Measurements from ENCODE around the gene C3orf62. TPM values are rescaled to one million over a fixed set of nuclear protein-coding genes. Genes with fewer than 3 reads are reported as not detected.

Gene C3orf62
- total RNA-seq, 1 experiment from 2014 or later = 5.9 TPM

DNA sequence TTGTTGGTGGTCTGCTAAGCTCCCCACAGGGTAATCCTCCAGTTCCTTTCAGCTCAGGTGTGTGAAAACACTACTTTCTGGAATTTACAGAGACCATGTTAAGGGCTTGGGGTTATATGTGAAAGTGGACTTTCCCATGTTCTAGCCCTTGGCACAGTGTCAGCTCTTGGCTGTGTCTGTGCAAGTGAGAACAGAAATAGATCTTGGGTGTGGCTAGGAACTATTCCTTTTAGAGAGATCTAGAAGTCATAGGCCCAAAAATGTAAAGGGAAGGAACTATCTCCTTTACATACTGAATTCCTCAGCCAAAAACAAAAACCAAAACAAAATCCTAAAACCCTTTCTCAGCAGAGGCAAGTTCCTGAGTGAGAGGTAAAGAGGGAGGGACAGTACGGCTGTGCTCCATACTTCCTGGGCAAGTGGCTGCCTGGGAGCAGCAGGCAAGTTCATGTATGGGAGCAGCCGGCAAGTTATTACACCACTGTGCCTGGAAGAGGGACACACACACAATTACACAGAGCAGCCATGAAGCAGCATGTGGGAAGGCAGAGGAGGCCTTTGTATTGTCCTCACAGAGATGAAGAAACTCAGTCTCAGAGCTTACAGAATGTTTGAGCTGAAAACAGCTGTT, 19.9 kb upstream of the C3orf62 start:
- intact Hi-C loops (cut with micrococcal nuclease) = no loop called here
- H3K4me2 ChIP-seq (ENCODE audit: low read length) = no peak overlapping the region
- H2AFZ ChIP-seq (ENCODE audit: low read depth, low read length, poor library complexity, severe bottlenecking) = no peak overlapping the region
- no peaks in the 10 kb centered on the region for H3K9me2 ChIP-seq (ENCODE audit: insufficient read depth)
- no peak for DNase-seq (ENCODE audit: low read depth, low spot score)
- no peaks in the 10 kb centered on the region for H3K27me3 ChIP-seq (ENCODE audit: insufficient read depth, low read length)
- no peaks in the 10 kb centered on the region for H4K20me1 ChIP-seq (ENCODE audit: insufficient read depth)
- BruUV-seq (replicated peaks) = no TSS peak
- no peaks in the 10 kb centered on the region for H3K79me2 ChIP-seq (ENCODE audit: insufficient read depth, low read length)
- ChIA-PET POLR2A (no interaction called here), RAD21 (ENCODE audit: low non-redundant PET in 1 of 2, low total read pairs in 2 of 2, uncharacterized antibody in 2 of 2, unreplicated experiment in 2 of 2) (no interaction called here), CTCF (interaction anchor here (1.0 kb wide), 1 partner anchor 152 kb away, joined by 3 read pairs; no protein-coding TSS in a partner anchor)
- H3K4me1 ChIP-seq (ENCODE audit: control insufficient read depth in 1 of 2, insufficient read depth in 2 of 2, low read length in 2 of 2) = no peaks in the 10 kb centered on the region
- H3K9ac ChIP-seq (ENCODE audit: low read length) = no peak overlapping the region
- no peak for ATAC-seq
- no peaks in the 10 kb centered on the region for H3K9me3 ChIP-seq (ENCODE audit: control insufficient read depth in 1 of 2, insufficient read depth in 1 of 2, low read depth in 1 of 2, low read length in 2 of 2)
- no peak for TF ChIP-seq EZH2 (IDR thresholded peaks at IDR 0.05)
- TF ChIP-seq, protein P1, sequence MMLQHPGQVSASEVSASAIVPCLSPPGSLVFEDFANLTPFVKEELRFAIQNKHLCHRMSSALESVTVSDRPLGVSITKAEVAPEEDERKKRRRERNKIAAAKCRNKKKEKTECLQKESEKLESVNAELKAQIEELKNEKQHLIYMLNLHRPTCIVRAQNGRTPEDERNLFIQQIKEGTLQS (IDR thresholded peaks at IDR 0.05) = no peak
- H3K27ac ChIP-seq (ENCODE audit: low read depth, low read length) = no peak overlapping the region
- no peak overlapping the region for H3K4me3 ChIP-seq (replicated peaks in 1 of 2; ENCODE audit: low read depth in 1 of 2, low read length in 2 of 2)
- H3K36me3 ChIP-seq (ENCODE audit: control insufficient read depth in 1 of 2, insufficient read depth in 2 of 2, low read length in 2 of 2) = peaks cover 36 to 46% of the 10 kb centered on the region in 2 experiments

DNA sequence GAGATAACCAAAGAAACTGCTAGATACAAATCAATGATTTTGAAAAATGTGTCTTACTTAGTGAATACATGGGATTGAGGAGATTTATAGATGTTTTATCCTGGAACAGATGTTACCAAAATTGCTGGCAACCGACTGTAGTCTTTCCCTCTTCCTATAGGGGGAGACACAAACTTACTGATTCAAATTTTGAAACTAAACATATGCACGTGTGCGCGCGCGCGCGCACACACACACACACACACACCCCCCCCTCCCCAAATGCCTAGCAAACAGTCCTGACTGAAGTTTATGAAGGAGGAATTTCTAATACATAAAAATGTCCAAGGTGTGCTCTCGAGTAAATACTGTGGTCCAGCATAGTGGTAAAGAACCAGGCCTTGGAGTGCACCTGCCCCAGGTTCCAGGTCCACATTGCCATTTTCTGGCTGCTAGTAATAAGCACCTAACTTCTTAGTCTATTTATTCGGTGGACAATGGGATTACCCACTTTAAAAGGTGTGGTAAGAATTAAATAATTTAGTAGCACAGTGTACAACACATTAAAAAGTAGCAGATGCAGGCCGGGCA, 18.5 kb upstream of the C3orf62 start:
- no peaks in the 10 kb centered on the region for H4K20me1 ChIP-seq (ENCODE audit: insufficient read depth)
- no peaks in the 10 kb centered on the region for H3K27me3 ChIP-seq (ENCODE audit: insufficient read depth, low read length)
- H3K36me3 ChIP-seq (ENCODE audit: control insufficient read depth in 1 of 2, insufficient read depth in 2 of 2, low read length in 2 of 2) = peaks cover 38 to 42% of the 10 kb centered on the region in 2 experiments
- ATAC-seq (peak; percentile 60), DNase-seq (ENCODE audit: low read depth, low spot score) (peak; percentile 22)
- no peak overlapping the region for H3K9ac ChIP-seq (ENCODE audit: low read length)
- no peak overlapping the region for H3K4me2 ChIP-seq (ENCODE audit: low read length)
- H3K4me1 ChIP-seq (ENCODE audit: control insufficient read depth in 1 of 2, insufficient read depth in 2 of 2, low read length in 2 of 2) = no peaks in the 10 kb centered on the region
- ChIA-PET RAD21 (ENCODE audit: low non-redundant PET in 1 of 2, low total read pairs in 2 of 2, uncharacterized antibody in 2 of 2, unreplicated experiment in 2 of 2) (no interaction called here), CTCF (no interaction called here), POLR2A (no interaction called here)
- BruUV-seq (replicated peaks) = no TSS peak
- H2AFZ ChIP-seq (ENCODE audit: low read depth, low read length, poor library complexity, severe bottlenecking) = no peak overlapping the region
- H3K9me2 ChIP-seq (ENCODE audit: insufficient read depth) = no peaks in the 10 kb centered on the region
- no peak overlapping the region for H3K4me3 ChIP-seq (replicated peaks in 1 of 2; ENCODE audit: low read depth in 1 of 2, low read length in 2 of 2)
- no peaks in the 10 kb centered on the region for H3K79me2 ChIP-seq (ENCODE audit: insufficient read depth, low read length)
- intact Hi-C loops (cut with micrococcal nuclease) = loop anchor here (1.0 kb wide), 1 partner anchor 154 kb away; no protein-coding TSS in a partner anchor
- TF ChIP-seq, protein P2, sequence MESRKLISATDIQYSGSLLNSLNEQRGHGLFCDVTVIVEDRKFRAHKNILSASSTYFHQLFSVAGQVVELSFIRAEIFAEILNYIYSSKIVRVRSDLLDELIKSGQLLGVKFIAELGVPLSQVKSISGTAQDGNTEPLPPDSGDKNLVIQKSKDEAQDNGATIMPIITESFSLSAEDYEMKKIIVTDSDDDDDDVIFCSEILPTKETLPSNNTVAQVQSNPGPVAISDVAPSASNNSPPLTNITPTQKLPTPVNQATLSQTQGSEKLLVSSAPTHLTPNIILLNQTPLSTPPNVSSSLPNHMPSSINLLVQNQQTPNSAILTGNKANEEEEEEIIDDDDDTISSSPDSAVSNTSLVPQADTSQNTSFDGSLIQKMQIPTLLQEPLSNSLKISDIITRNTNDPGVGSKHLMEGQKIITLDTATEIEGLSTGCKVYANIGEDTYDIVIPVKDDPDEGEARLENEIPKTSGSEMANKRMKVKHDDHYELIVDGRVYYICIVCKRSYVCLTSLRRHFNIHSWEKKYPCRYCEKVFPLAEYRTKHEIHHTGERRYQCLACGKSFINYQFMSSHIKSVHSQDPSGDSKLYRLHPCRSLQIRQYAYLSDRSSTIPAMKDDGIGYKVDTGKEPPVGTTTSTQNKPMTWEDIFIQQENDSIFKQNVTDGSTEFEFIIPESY (IDR thresholded peaks at IDR 0.05; ENCODE audit: extremely low read depth, insufficient replicate concordance, low read length) = no peak
- TF ChIP-seq CBX3 (IDR thresholded peaks at IDR 0.05; ENCODE audit: low read depth) (0 out of 2 replicates have a peak, but pooled peaks have one; percentile 28), RAD21 (IDR thresholded peaks at IDR 0.05; ENCODE audit: low read depth) (peak; percentile 70), ELF1 (IDR thresholded peaks at IDR 0.05; ENCODE audit: borderline replicate concordance, low read depth) (no peak)
- TF ChIP-seq, protein P3, sequence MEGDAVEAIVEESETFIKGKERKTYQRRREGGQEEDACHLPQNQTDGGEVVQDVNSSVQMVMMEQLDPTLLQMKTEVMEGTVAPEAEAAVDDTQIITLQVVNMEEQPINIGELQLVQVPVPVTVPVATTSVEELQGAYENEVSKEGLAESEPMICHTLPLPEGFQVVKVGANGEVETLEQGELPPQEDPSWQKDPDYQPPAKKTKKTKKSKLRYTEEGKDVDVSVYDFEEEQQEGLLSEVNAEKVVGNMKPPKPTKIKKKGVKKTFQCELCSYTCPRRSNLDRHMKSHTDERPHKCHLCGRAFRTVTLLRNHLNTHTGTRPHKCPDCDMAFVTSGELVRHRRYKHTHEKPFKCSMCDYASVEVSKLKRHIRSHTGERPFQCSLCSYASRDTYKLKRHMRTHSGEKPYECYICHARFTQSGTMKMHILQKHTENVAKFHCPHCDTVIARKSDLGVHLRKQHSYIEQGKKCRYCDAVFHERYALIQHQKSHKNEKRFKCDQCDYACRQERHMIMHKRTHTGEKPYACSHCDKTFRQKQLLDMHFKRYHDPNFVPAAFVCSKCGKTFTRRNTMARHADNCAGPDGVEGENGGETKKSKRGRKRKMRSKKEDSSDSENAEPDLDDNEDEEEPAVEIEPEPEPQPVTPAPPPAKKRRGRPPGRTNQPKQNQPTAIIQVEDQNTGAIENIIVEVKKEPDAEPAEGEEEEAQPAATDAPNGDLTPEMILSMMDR (IDR thresholded peaks at IDR 0.05 in 2 of 3, conservative IDR thresholded peaks at IDR 0.05 in 1 of 3; ENCODE audit: borderline replicate concordance in 1 of 3, insufficient read depth in 1 of 3, low read depth in 2 of 3, low read length in 2 of 3) = peak; percentile 55 to 75 (median 65); a peak in 5 of 6 replicates
- H3K27ac ChIP-seq (ENCODE audit: low read depth, low read length) = no peak overlapping the region
- H3K9me3 ChIP-seq (ENCODE audit: control insufficient read depth in 1 of 2, insufficient read depth in 1 of 2, low read depth in 1 of 2, low read length in 2 of 2) = no peaks in the 10 kb centered on the region
